ENCODE measurements around the gene GLI3.

The GLI3 gene

GRCh38 chr7:42022791-42023190 lies 214.2 kb downstream of the GLI3 start:
- DNase-seq, result no peak

- DNase-seq, result no peak
These were observed 215.0 kb downstream of the GLI3 start for GRCh38 chr7:42022056-42022455.

- no peak for DNase-seq
These were observed 215.4 kb downstream of the GLI3 start for GRCh38 chr7:42021631-42022030.

- DNase-seq, result no peak
These were observed 216.9 kb downstream of the GLI3 start for GRCh38 chr7:42020061-42020460.

- no peak for DNase-seq
These were observed 219.5 kb downstream of the GLI3 start for GRCh38 chr7:42017349-42017986.

GRCh38 chr7:42016517-42016916 lies 220.5 kb downstream of the GLI3 start:
- DNase-seq, result no peak

GRCh38 chr7:42014625-42015618 lies 222.1 kb downstream of the GLI3 start:
- DNase-seq, result peak; percentile 25

- no peak for DNase-seq
These were observed 224.1 kb downstream of the GLI3 start for GRCh38 chr7:42012786-42013360.

GRCh38 chr7:42012313-42012712 lies 224.7 kb downstream of the GLI3 start:
- no peak for DNase-seq

- DNase-seq, result no peak
These were observed 225.2 kb downstream of the GLI3 start for GRCh38 chr7:42011846-42012245.

GRCh38 chr7:42010751-42011150 lies 226.3 kb downstream of the GLI3 start:
- DNase-seq, result no peak

- no peak for DNase-seq
These were observed 230.1 kb downstream of the GLI3 start for GRCh38 chr7:42006801-42007513.

GRCh38 chr7:42002654-42003053 lies 234.4 kb downstream of the GLI3 start:
- DNase-seq, result no peak

GRCh38 chr7:41999736-42000283 lies 237.2 kb downstream of the GLI3 start:
- no peak for DNase-seq

- no peak for DNase-seq
These were observed 239.0 kb downstream of the GLI3 start for GRCh38 chr7:41998041-41998440.

- no peak for DNase-seq
These were observed 239.9 kb downstream of the GLI3 start for GRCh38 chr7:41997151-41997550.

- no peak for DNase-seq
These were observed 240.5 kb downstream of the GLI3 start for GRCh38 chr7:41996381-41997035.

- DNase-seq, result no peak
These were observed 241.3 kb downstream of the GLI3 start for GRCh38 chr7:41995632-41996271.

GRCh38 chr7:41994746-41995110 lies 242.3 kb downstream of the GLI3 start:
- no peak for DNase-seq

- no peak for DNase-seq
These were observed 242.8 kb downstream of the GLI3 start for GRCh38 chr7:41994036-41994745.

Data from stimulated activated CD4-positive, alpha-beta T cell treated with anti-CD3 and anti-CD28 coated beads, Interleukin-4, amount 100 ng/mL, for 1 hour (primary cell).